Osteoblast (primary cell): ENCODE results near the gene ALKBH6. TPM values are rescaled to one million over a fixed set of nuclear protein-coding genes. Genes with fewer than 3 reads are reported as not detected.
A peak's percentile ranks its signal among the peaks of the same experiment; 100 is the strongest.

ENCODE experiments used
- DNase-seq: peaks from one replicate; pipeline ENCODE4 v3.0.0; 2011; ENCODE audit warnings: low spot score, mixed read lengths; ENCODE audit not compliant: insufficient read length; ENCODE audit errors: missing footprints
- H2AFZ ChIP-seq: 2 replicates; pipeline ENCODE4 v1.6.0; 2011; ENCODE audit warnings: mild to moderate bottlenecking, low read length
- H3K27ac ChIP-seq: 2 replicates; pipeline ENCODE4 v1.5.1; 2011; ENCODE audit warnings: mild to moderate bottlenecking, low read depth, low read length, moderate library complexity
- H3K27me3 ChIP-seq: 2 replicates; pipeline ENCODE4 v1.6.0; 2012; ENCODE audit warnings: mild to moderate bottlenecking, control low read depth, inconsistent platforms, low read length, moderate library complexity; ENCODE audit not compliant: insufficient read depth
- H3K36me3 ChIP-seq: 2 replicates; pipeline ENCODE4 v1.5.1; 2011; ENCODE audit warnings: mild to moderate bottlenecking, low read length, control low read depth, moderate library complexity; ENCODE audit not compliant: insufficient read depth
- H3K4me1 ChIP-seq: 2 replicates; pipeline ENCODE4 v1.5.1; 2011; ENCODE audit warnings: mild to moderate bottlenecking, low read length, control low read depth, moderate library complexity; ENCODE audit not compliant: insufficient read depth
- H3K4me2 ChIP-seq: 2 replicates; pipeline ENCODE4 v1.6.0; 2011; ENCODE audit warnings: mild to moderate bottlenecking, low read length; ENCODE audit not compliant: insufficient read depth
- H3K4me3 ChIP-seq: fragments of 200-600 bp; sonication (generic); 3 replicates; pipeline ENCODE4 v1.5.1; 2012; ENCODE audit warnings: mild to moderate bottlenecking, low read length, inconsistent platforms; ENCODE audit not compliant: insufficient read depth
- H3K79me2 ChIP-seq: 2 replicates; pipeline ENCODE4 v1.6.0; 2012; ENCODE audit warnings: mild to moderate bottlenecking, low read length, control low read depth, inconsistent platforms; ENCODE audit not compliant: insufficient read depth
- H3K9me3 ChIP-seq: 2 replicates; pipeline ENCODE4 v1.5.1; 2011; ENCODE audit warnings: low read depth, low read length, control low read depth
- H4K20me1 ChIP-seq: 2 replicates; pipeline ENCODE4 v1.6.0; 2012; ENCODE audit warnings: mild to moderate bottlenecking, low read length, control low read depth; ENCODE audit not compliant: insufficient read depth
- total RNA-seq: library from RNA; depleted of rRNA; stranded (reverse); fragments of >200 nt; gene quantifications from 2 replicates; pipeline ENCODE4 v1.2.3, GENCODE V29; 2012
- TF ChIP-seq, protein P1 (sequence below): IDR thresholded peaks from 2 replicates; pipeline ENCODE4 v1.5.1; 2011; ENCODE audit warnings: mild to moderate bottlenecking, low read depth, low read length, moderate library complexity; ENCODE audit errors: extremely low read depth

Gene ALKBH6
- total RNA-seq, 1 donor: 12.3 TPM

GRCh38 chr19:36008336-36008978, 5.6 kb downstream of the ALKBH6 start, which contains the start of gene SYNE4:
Gene SYNE4 (minus strand): TSS chr19:36008813. CDS start chr19:36008681, 132 bp downstream.
- Histone ChIP-seq H4K20me1 (no peaks in the 10 kb centered on the region), H3K79me2 (peaks cover 8% of the 10 kb centered on the region), H3K9me3 (no peaks in the 10 kb centered on the region), H3K27ac (no peak within 1 kb of the TSS), H3K4me2 (peak within 1 kb of the TSS; percentile 80), H3K4me1 (peaks cover 17% of the 10 kb centered on the region), H2AFZ (peak within 1 kb of the TSS; percentile 68), H3K4me3 (peak within 1 kb of the TSS; percentile 71), H3K36me3 (no peaks in the 10 kb centered on the region), H3K27me3 (no peaks in the 10 kb centered on the region)
- peak; percentile 80 for DNase-seq
- TF ChIP-seq, protein P1, sequence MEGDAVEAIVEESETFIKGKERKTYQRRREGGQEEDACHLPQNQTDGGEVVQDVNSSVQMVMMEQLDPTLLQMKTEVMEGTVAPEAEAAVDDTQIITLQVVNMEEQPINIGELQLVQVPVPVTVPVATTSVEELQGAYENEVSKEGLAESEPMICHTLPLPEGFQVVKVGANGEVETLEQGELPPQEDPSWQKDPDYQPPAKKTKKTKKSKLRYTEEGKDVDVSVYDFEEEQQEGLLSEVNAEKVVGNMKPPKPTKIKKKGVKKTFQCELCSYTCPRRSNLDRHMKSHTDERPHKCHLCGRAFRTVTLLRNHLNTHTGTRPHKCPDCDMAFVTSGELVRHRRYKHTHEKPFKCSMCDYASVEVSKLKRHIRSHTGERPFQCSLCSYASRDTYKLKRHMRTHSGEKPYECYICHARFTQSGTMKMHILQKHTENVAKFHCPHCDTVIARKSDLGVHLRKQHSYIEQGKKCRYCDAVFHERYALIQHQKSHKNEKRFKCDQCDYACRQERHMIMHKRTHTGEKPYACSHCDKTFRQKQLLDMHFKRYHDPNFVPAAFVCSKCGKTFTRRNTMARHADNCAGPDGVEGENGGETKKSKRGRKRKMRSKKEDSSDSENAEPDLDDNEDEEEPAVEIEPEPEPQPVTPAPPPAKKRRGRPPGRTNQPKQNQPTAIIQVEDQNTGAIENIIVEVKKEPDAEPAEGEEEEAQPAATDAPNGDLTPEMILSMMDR: no peak

GRCh38 chr19:36006955-36007354, 7.1 kb downstream of the ALKBH6 start:
- DNase-seq: no peak
- H3K27me3 ChIP-seq: no peaks in the 10 kb centered on the region
- TF ChIP-seq, protein P1: no peak

DNA sequence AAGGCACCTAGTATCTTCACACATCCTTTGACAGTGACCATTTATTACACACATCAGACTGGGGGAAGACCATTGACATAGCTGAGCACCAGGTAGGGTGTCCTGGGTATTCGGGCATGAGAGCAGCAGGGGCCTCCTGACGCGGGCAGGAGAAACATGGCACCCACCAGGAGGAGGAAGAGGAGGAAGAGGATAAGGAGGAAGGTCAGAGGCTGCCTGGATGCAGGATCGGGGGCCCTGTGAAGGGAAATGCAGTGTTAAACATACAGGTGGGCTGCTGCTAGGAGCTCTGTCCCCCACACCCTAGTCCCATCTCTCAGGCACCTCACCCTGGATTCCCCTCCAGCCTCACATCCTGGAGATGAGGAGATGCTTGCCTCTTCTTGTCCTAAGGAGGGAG, 10.7 kb downstream of the ALKBH6 start:
- DNase-seq: peak; percentile 35
- Histone ChIP-seq H3K27ac (no peak overlapping the region), H3K27me3 (no peaks in the 10 kb centered on the region), H3K36me3 (no peaks in the 10 kb centered on the region), H4K20me1 (peaks cover 6% of the 10 kb centered on the region), H3K79me2 (peaks cover 12% of the 10 kb centered on the region), H3K4me3 (no peak overlapping the region), H2AFZ (no peak overlapping the region), H3K4me1 (peaks cover 5% of the 10 kb centered on the region), H3K9me3 (no peaks in the 10 kb centered on the region), H3K4me2 (no peak overlapping the region)
- TF ChIP-seq, protein P1: no peak

More at GRCh38 chr19:36006955-36007354, 7.1 kb downstream of the ALKBH6 start:
- Histone ChIP-seq H3K9me3 (no peaks in the 10 kb centered on the region), H3K4me1 (peaks cover 11% of the 10 kb centered on the region), H4K20me1 (peaks cover 2% of the 10 kb centered on the region), H3K4me3 (no peak overlapping the region), H2AFZ (no peak overlapping the region), H3K27ac (no peak overlapping the region), H3K36me3 (no peaks in the 10 kb centered on the region), H3K4me2 (no peak overlapping the region), H3K79me2 (no peaks in the 10 kb centered on the region)

- no peak overlapping the region for H3K27ac ChIP-seq
- no peaks in the 10 kb centered on the region for H3K36me3 ChIP-seq
- TF ChIP-seq, protein P1: no peak
Measured at GRCh38 chr19:36001605-36002004, 12.4 kb downstream of the ALKBH6 start.

More at GRCh38 chr19:36001605-36002004, 12.4 kb downstream of the ALKBH6 start:
- DNase-seq: no peak
- Histone ChIP-seq H2AFZ (no peak overlapping the region), H3K9me3 (no peaks in the 10 kb centered on the region), H4K20me1 (peaks cover 6% of the 10 kb centered on the region), H3K27me3 (no peaks in the 10 kb centered on the region), H3K4me3 (no peak overlapping the region), H3K79me2 (peaks cover 18% of the 10 kb centered on the region), H3K4me2 (no peak overlapping the region), H3K4me1 (peaks cover 8% of the 10 kb centered on the region)
